OCI-LY3 (cell line): ENCODE measurements around the gene FREM2.

Source experiments
- H2AFZ ChIP-seq: fragments of 200-600, 300-600 bp; shearing (Covaris generic); 2 replicates; pipeline ENCODE4 v1.6.0; 2014; ENCODE audit warnings: antibody characterized with exemption, low read depth, low read length
- H3K27ac ChIP-seq: fragments of 200-600, 300-600 bp; sonication (generic); 2 replicates; pipeline ENCODE4 v1.5.1; 2014; ENCODE audit warnings: mild to moderate bottlenecking, low read length, moderate library complexity, mixed read lengths
- H3K27me3 ChIP-seq: fragments of 200-600, 300-600 bp; sonication (generic); 2 replicates; pipeline ENCODE4 v1.6.1; 2014; ENCODE audit warnings: low read depth, low read length, mixed read lengths
- H3K36me3 ChIP-seq: fragments of 200-600, 300-600 bp; sonication (generic); replicated peaks from 2 replicates; pipeline ENCODE3; 2014; ENCODE audit warnings: low read depth, low read length, mixed read lengths
- H3K4me1 ChIP-seq: fragments of 300-600, 200-600 bp; sonication (generic); 2 replicates; pipeline ENCODE4 v1.6.1; 2014; ENCODE audit warnings: low read length, mixed read lengths
- H3K4me2 ChIP-seq: fragments of 200-600, 300-600 bp; sonication (generic); 2 replicates; pipeline ENCODE4 v1.6.1; 2014; ENCODE audit warnings: low read length, mixed read lengths
- H3K4me3 ChIP-seq: fragments of 300-600, 200-600 bp; sonication (generic); 2 replicates; pipeline ENCODE4 v1.5.1; 2014; ENCODE audit warnings: antibody characterized with exemption, mild to moderate bottlenecking, low read length, moderate library complexity
- H3K79me2 ChIP-seq: fragments of 300-600, 200-600 bp; shearing (Covaris generic); 2 replicates; pipeline ENCODE4 v1.6.1; 2014; ENCODE audit warnings: mild to moderate bottlenecking, low read length, mixed read lengths
- H3K9ac ChIP-seq: fragments of 300-600, 200-600 bp; shearing (Covaris generic); 2 replicates; pipeline ENCODE4 v1.6.0; 2014; ENCODE audit warnings: mild to moderate bottlenecking, low read length, moderate library complexity
- H3K9me3 ChIP-seq: fragments of 200-600, 300-600 bp; shearing (Covaris generic); 2 replicates; pipeline ENCODE4 v1.6.1; 2014; ENCODE audit warnings: low read length, mixed read lengths; ENCODE audit not compliant: insufficient read depth
- H4K20me1 ChIP-seq: fragments of 200-600, 300-600 bp; sonication (generic); 2 replicates; pipeline ENCODE4 v1.6.1; 2016; ENCODE audit warnings: low read length, mixed read lengths; ENCODE audit not compliant: insufficient read depth
- EZH2phosphoT487 ChIP-seq: fragments of 200-600 bp; shearing (Covaris generic); IDR thresholded peaks from 2 replicates; pipeline ENCODE4 v1.6.1; 2018; ENCODE audit warnings: antibody characterized with exemption, mixed run types, low read depth
- TF ChIP-seq, protein P1 (sequence below): fragments of 200-600, 300-600 bp; sonication (generic); IDR thresholded peaks from 2 replicates; pipeline ENCODE4 v1.5.1; 2014; ENCODE audit warnings: antibody characterized with exemption, low read length, low read depth

Gene FREM2

DNA sequence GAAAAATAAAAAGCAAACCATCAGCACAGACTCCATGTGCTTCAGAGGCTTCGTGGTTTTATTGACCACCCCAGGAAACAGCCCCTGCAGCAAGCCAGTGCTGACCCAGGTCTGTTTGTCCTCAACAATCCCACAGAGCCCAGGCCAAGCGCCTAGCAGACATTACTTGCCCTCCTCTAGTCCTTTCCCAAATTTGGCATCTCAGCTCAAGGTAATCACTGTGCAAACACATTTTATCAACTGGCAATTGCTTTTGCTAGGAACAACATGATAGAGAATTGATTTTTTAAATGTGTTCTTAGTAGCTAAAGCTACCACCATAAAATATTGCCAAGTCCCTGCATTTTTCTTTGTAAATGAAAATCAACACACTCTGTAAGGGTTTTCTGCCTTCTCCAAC, 182.0 kb downstream of the FREM2 start:
- Histone ChIP-seq H3K9ac (no peak overlapping the region), H3K27ac (no peak overlapping the region), H3K79me2 (no peaks in the 10 kb centered on the region), H2AFZ (no peak overlapping the region), H3K4me3 (no peak overlapping the region), H3K36me3 (no peaks in the 10 kb centered on the region), H3K9me3 (no peaks in the 10 kb centered on the region), H3K4me2 (no peak overlapping the region), H3K4me1 (no peaks in the 10 kb centered on the region), H4K20me1 (no peaks in the 10 kb centered on the region), H3K27me3 (peaks cover 14% of the 10 kb centered on the region; the same call in 1 of the 2 replicates)
- TF ChIP-seq, protein P1, sequence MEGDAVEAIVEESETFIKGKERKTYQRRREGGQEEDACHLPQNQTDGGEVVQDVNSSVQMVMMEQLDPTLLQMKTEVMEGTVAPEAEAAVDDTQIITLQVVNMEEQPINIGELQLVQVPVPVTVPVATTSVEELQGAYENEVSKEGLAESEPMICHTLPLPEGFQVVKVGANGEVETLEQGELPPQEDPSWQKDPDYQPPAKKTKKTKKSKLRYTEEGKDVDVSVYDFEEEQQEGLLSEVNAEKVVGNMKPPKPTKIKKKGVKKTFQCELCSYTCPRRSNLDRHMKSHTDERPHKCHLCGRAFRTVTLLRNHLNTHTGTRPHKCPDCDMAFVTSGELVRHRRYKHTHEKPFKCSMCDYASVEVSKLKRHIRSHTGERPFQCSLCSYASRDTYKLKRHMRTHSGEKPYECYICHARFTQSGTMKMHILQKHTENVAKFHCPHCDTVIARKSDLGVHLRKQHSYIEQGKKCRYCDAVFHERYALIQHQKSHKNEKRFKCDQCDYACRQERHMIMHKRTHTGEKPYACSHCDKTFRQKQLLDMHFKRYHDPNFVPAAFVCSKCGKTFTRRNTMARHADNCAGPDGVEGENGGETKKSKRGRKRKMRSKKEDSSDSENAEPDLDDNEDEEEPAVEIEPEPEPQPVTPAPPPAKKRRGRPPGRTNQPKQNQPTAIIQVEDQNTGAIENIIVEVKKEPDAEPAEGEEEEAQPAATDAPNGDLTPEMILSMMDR, result no peak
- no peak for TF ChIP-seq EZH2phosphoT487

DNA sequence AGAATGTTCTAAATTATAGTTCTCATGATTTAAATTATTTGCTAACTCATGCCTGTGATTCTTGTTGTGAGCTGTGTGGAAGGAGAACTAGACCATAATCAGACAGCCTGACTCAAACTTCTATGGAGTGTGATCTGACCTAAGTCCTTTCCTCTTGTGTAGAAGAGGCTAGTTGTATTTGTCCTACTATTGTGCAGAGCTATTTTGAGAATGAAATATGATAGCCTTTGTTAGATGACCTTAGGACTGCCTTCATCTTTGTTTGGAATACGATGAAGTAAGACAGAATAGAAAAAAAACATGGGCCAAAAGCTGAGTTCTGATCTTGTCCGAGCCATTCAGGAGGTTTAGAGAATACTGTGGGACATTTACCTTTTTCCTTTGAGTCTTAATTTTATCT, 184.4 kb downstream of the FREM2 start:
- Histone ChIP-seq H3K4me2 (no peak overlapping the region), H3K4me3 (no peak overlapping the region), H3K4me1 (no peaks in the 10 kb centered on the region), H3K27ac (no peak overlapping the region), H3K9me3 (no peaks in the 10 kb centered on the region), H3K27me3 (peaks cover 25% of the 10 kb centered on the region; the same call in 1 of the 2 replicates), H2AFZ (no peak overlapping the region), H3K36me3 (no peaks in the 10 kb centered on the region), H3K79me2 (no peaks in the 10 kb centered on the region), H4K20me1 (no peaks in the 10 kb centered on the region), H3K9ac (no peak overlapping the region)
- TF ChIP-seq EZH2phosphoT487, result no peak
- TF ChIP-seq, protein P1, result no peak

DNA sequence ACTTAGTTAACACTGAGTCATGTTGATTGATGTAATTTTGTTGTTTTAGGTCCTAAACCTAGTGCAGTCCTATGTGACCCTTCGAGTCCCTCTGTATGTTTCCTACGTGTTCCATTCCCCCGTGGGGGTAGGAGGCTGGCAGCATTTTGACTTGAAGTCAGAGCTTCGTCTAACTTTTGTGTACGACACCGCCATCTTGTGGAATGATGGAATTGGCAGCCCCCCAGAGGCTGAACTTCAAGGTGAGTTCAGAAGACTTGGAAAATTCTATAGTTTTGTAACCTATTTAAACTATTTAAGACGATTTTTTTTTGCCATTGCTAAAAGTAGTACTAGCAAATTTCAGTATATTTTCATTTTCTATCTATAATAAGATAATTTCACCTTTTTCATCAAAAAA, 185.8 kb downstream of the FREM2 start:
- H3K9ac ChIP-seq, result 0 out of 2 replicates have a peak overlapping the region, but pooled peaks have one; percentile 8
- peak overlapping the region; percentile 60 for H3K4me3 ChIP-seq
- no peaks in the 10 kb centered on the region for H3K4me1 ChIP-seq
- peak overlapping the region; percentile 88 for H2AFZ ChIP-seq
- TF ChIP-seq, protein P1, result peak; percentile 93
- no peak for TF ChIP-seq EZH2phosphoT487
- peaks cover 25% of the 10 kb centered on the region; the same call in 1 of the 2 replicates for H3K27me3 ChIP-seq
- H3K27ac ChIP-seq, result no peak overlapping the region
- no peaks in the 10 kb centered on the region for H3K36me3 ChIP-seq
- peak overlapping the region; percentile 76 for H3K4me2 ChIP-seq
- H3K79me2 ChIP-seq, result no peaks in the 10 kb centered on the region
- no peaks in the 10 kb centered on the region for H3K9me3 ChIP-seq
- no peaks in the 10 kb centered on the region for H4K20me1 ChIP-seq

DNA sequence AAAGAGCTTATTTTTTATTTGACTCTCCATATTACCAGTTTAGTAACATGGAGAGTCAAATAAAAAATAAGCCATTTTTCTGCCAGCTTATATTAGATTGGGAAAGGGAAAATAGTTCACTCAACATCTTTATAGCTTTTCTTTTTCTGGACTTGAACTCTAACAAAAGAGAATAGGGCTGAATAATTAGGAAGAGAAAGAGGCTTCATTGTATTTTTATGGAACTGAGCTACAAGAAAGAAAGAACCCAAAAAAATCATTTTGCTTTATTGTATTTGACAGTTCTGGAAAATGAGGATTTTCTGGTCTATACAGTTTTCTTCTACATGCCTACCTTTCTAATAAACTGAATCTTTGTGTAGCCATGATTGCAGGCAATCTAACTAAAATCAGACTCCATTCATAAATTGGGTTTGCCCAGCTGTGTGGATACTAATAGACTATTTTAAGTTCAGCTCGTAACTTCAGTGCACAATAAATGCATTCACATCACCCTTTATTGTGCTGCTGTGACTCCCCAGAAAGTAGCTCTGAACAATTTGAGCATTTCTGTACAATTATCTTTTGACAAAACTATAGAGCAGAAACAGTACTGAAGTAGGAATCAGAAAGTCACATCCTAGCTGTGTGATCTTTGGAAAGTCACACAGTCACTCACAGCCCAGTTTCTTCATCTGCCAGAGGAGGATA, 188.5 kb downstream of the FREM2 start:
- no peaks in the 10 kb centered on the region for H3K79me2 ChIP-seq
- H2AFZ ChIP-seq, result no peak overlapping the region
- no peak overlapping the region for H3K27ac ChIP-seq
- no peaks in the 10 kb centered on the region for H3K36me3 ChIP-seq
- H3K4me3 ChIP-seq, result no peak overlapping the region
- H4K20me1 ChIP-seq, result no peaks in the 10 kb centered on the region
- H3K27me3 ChIP-seq, result peaks cover 18% of the 10 kb centered on the region; the same call in 1 of the 2 replicates
- TF ChIP-seq, protein P1, result no peak
- no peak for TF ChIP-seq EZH2phosphoT487
- H3K4me1 ChIP-seq, result no peaks in the 10 kb centered on the region
- no peak overlapping the region for H3K4me2 ChIP-seq
- no peak overlapping the region for H3K9ac ChIP-seq
- H3K9me3 ChIP-seq, result no peaks in the 10 kb centered on the region
